IMR-90 (cell line): ENCODE measurements around the gene MDM1. TPM values are rescaled to one million over a fixed set of nuclear protein-coding genes. Genes with fewer than 3 reads are reported as not detected.

ENCODE experiments used
- ATAC-seq: fragments of 200-7000 bp; cut with Tn5 transposase; 2 replicates; pipeline ENCODE4 v1.9.1; 2020; ENCODE audit warnings: low read depth, mild to moderate bottlenecking, moderate library complexity
- BruUV-seq: library from RNA; stranded (reverse); fragments of 400-500 nt; replicated peaks from 2 replicates; lab custom pipeline; 2021; lab: Mats Ljungman, UMichigan
- CTCF ChIA-PET: fragments of 300-600 bp; formaldehyde crosslinking; extraction: SDS; loops from one replicate; lab custom pipeline; 2021; ENCODE audit warnings: antibody characterized with exemption; lab: Yijun Ruan, JAX
- POLR2A ChIA-PET: fragments of 300-600 bp; sonication (Branson Sonifier 250); formaldehyde crosslinking; loops from one replicate; lab custom pipeline; 2022; ENCODE audit warnings: antibody characterized with exemption; ENCODE audit not compliant: unreplicated experiment; lab: Charles Lee
- DNase-seq: peaks from one replicate; pipeline ENCODE4 v3.0.0; 2013
- H2AFZ ChIP-seq: replicated peaks from 2 replicates; pipeline ENCODE3; 2013; ENCODE audit warnings: low read length, mild to moderate bottlenecking; ENCODE audit not compliant: poor library complexity
- H2AK5ac ChIP-seq: 2 replicates; pipeline ENCODE4 v1.6.1; 2013; ENCODE audit warnings: low read depth, low read length, inconsistent platforms
- H2AK9ac ChIP-seq: replicated peaks from 2 replicates; pipeline ENCODE3; 2013; ENCODE audit warnings: mild to moderate bottlenecking, low read depth, low read length, moderate library complexity; ENCODE audit not compliant: poor library complexity
- H2BK120ac ChIP-seq: 2 replicates; pipeline ENCODE4 v1.6.1; 2013; ENCODE audit warnings: low read depth, low read length, inconsistent platforms
- H2BK15ac ChIP-seq: 3 replicates; pipeline ENCODE4 v1.6.1; 2013; ENCODE audit warnings: low read depth, low read length, inconsistent platforms
- H2BK20ac ChIP-seq: 2 replicates; pipeline ENCODE4 v1.6.1; 2013; ENCODE audit warnings: low read depth, mild to moderate bottlenecking, inconsistent platforms, low read length, moderate library complexity
- H2BK5ac ChIP-seq: 2 replicates; pipeline ENCODE4 v1.6.1; 2013; ENCODE audit warnings: mild to moderate bottlenecking, low read depth, low read length, inconsistent platforms; ENCODE audit not compliant: poor library complexity, severe bottlenecking
- H3K14ac ChIP-seq: replicated peaks from 2 replicates; pipeline ENCODE4 v1.6.1; 2013; ENCODE audit warnings: low read depth, low read length, inconsistent platforms
- H3K18ac ChIP-seq: 2 replicates; pipeline ENCODE4 v1.6.1; 2013; ENCODE audit warnings: low read depth, low read length, control low read depth
- H3K23ac ChIP-seq: 2 replicates; pipeline ENCODE4 v1.6.1; 2013; ENCODE audit warnings: low read depth, low read length, inconsistent platforms
- H3K27ac ChIP-seq: 2 replicates; pipeline ENCODE4 v1.5.1; 2013; ENCODE audit warnings: mild to moderate bottlenecking, control low read depth, low read length; ENCODE audit not compliant: insufficient read depth
- H3K27me3 ChIP-seq: 2 replicates; pipeline ENCODE4 v1.6.1; 2013; ENCODE audit warnings: low read length; ENCODE audit not compliant: control insufficient read depth, insufficient read depth
- H3K36me3 ChIP-seq: 2 replicates; pipeline ENCODE4 v1.6.1; 2013; ENCODE audit warnings: low read length, mixed read lengths; ENCODE audit not compliant: control insufficient read depth, insufficient read depth
- H3K4ac ChIP-seq: 2 replicates; pipeline ENCODE4 v1.6.1; 2013; ENCODE audit warnings: low read depth, low read length, inconsistent platforms
- H3K4me1 ChIP-seq: 2 replicates; pipeline ENCODE4 v1.6.1; 2013; ENCODE audit warnings: low read length, mixed read lengths; ENCODE audit not compliant: control insufficient read depth, insufficient read depth
- H3K4me2 ChIP-seq: 2 replicates; pipeline ENCODE4 v1.6.1; 2013; ENCODE audit warnings: low read depth, mild to moderate bottlenecking, control low read depth, low read length, moderate library complexity
- H3K4me3 ChIP-seq: 2 replicates; pipeline ENCODE4 v1.5.1; 2013; ENCODE audit warnings: low read depth, mild to moderate bottlenecking, control low read depth, low read length, moderate library complexity; ENCODE audit not compliant: insufficient read depth
- H3K56ac ChIP-seq: 2 replicates; pipeline ENCODE4 v1.6.1; 2013; ENCODE audit warnings: low read length, inconsistent platforms; ENCODE audit not compliant: insufficient read depth; ENCODE audit errors: extremely low read depth
- H3K79me1 ChIP-seq, 2 experiments: 2 replicates each; pipeline ENCODE4 v1.6.1; 2013; ENCODE audit warnings: low read length in 2 of 2, inconsistent platforms in 1 of 2, low read depth in 1 of 2
- H3K9ac ChIP-seq: 2 replicates; pipeline ENCODE4 v1.6.1; 2013; ENCODE audit warnings: low read depth, low read length, control low read depth
- H3K9me1 ChIP-seq: 2 replicates; pipeline ENCODE4 v1.6.1; 2013; ENCODE audit warnings: low read length, inconsistent platforms; ENCODE audit not compliant: insufficient read depth
- H3K9me3 ChIP-seq: 2 replicates; pipeline ENCODE4 v1.6.1; 2013; ENCODE audit warnings: low read length; ENCODE audit not compliant: control insufficient read depth, insufficient read depth
- H4K20me1 ChIP-seq: 2 replicates; pipeline ENCODE4 v1.6.1; 2013; ENCODE audit warnings: low read length, inconsistent platforms; ENCODE audit not compliant: insufficient read depth
- H4K5ac ChIP-seq: 2 replicates; pipeline ENCODE4 v1.6.1; 2013; ENCODE audit warnings: mild to moderate bottlenecking, low read depth, low read length, control low read depth
- H4K8ac ChIP-seq, 2 experiments: 2 replicates each; pipeline ENCODE4 v1.6.1; 2013; ENCODE audit warnings: low read depth in 2 of 2, low read length in 2 of 2, control low read depth in 1 of 2, inconsistent platforms in 1 of 2
- H4K91ac ChIP-seq: 2 replicates; pipeline ENCODE4 v1.6.1; 2013; ENCODE audit warnings: low read depth, low read length, inconsistent platforms; ENCODE audit not compliant: insufficient read depth
- BHLHE40 ChIP-seq: fragments of 150-350 bp; IDR thresholded peaks from 2 replicates; pipeline ENCODE4 v1.6.1; 2016; ENCODE audit warnings: mild to moderate bottlenecking, low read depth, low read length
- CEBPB ChIP-seq: IDR thresholded peaks from 2 replicates; pipeline ENCODE4 v1.6.1; 2012; ENCODE audit warnings: low read depth, low read length, improper control_type of control experiment
- CHD1 ChIP-seq: IDR thresholded peaks from 2 replicates; pipeline ENCODE4 v1.6.1; 2012; ENCODE audit warnings: low read depth, low read length, improper control_type of control experiment
- ELK1 ChIP-seq: fragments of 150-350 bp; IDR thresholded peaks from 2 replicates; pipeline ENCODE4 v1.6.1; 2016; ENCODE audit warnings: low read depth, mild to moderate bottlenecking, low read length, moderate library complexity, borderline replicate concordance
- FOS ChIP-seq: fragments of 150-350 bp; IDR thresholded peaks from 2 replicates; pipeline ENCODE4 v1.6.1; 2016; ENCODE audit warnings: low read depth, low read length
- MAZ ChIP-seq: IDR thresholded peaks from 2 replicates; pipeline ENCODE4 v1.6.1; 2012; ENCODE audit warnings: low read depth, mild to moderate bottlenecking, low read length, improper control_type of control experiment, moderate library complexity, borderline replicate concordance
- MXI1 ChIP-seq: IDR thresholded peaks from 2 replicates; pipeline ENCODE4 v1.6.1; 2012; ENCODE audit warnings: low read depth, mild to moderate bottlenecking, low read length, moderate library complexity, borderline replicate concordance
- POLR2A ChIP-seq: IDR thresholded peaks from 2 replicates; pipeline ENCODE4 v1.6.1; 2012; ENCODE audit warnings: mild to moderate bottlenecking, low read depth, low read length
- RAD21 ChIP-seq: IDR thresholded peaks from 2 replicates; pipeline ENCODE4 v1.6.1; 2012; ENCODE audit warnings: low read length, improper control_type of control experiment
- RCOR1 ChIP-seq: IDR thresholded peaks from 2 replicates; pipeline ENCODE4 v1.6.1; 2012; ENCODE audit warnings: mild to moderate bottlenecking, low read length, improper control_type of control experiment; ENCODE audit not compliant: insufficient replicate concordance
- RFX5 ChIP-seq: IDR thresholded peaks from 2 replicates; pipeline ENCODE4 v1.8.0; 2012; ENCODE audit warnings: low read depth, mild to moderate bottlenecking, low read length, moderate library complexity
- SMC3 ChIP-seq: fragments of 150-350 bp; IDR thresholded peaks from 2 replicates; pipeline ENCODE4 v1.6.1; 2016; ENCODE audit warnings: low read depth, mild to moderate bottlenecking, antibody characterized with exemption, low read length, moderate library complexity
- USF2 ChIP-seq: fragments of 150-350 bp; IDR thresholded peaks from 2 replicates; pipeline ENCODE4 v1.6.1; 2017; ENCODE audit warnings: mild to moderate bottlenecking, antibody characterized with exemption, low read length, low read depth
- WGBS, 2 experiments: methylation state at CpG; one replicate each; pipeline versions ENCODE4 v1.1.5 to v1.1.7; 2013; ENCODE audit warnings: missing lambda C conversion rate in 2 of 2; ENCODE audit not compliant: insufficient read length in 1 of 2; ENCODE audit errors: extremely low coverage in 2 of 2; 5-methylcytosine and 5-hydroxymethylcytosine counted together
- dilution Hi-C: fragments of 300-500 bp; cut with HindIII; formaldehyde crosslinking; loops from one replicate; pipeline ENCODE4 v1.14.3; 2018; ENCODE audit warnings: low sequenced_read_pairs; ENCODE audit not compliant: unreplicated experiment
- in situ Hi-C: fragments of 300-500 bp; cut with MboI; formaldehyde crosslinking; loops from 3 replicates; pipeline ENCODE4 v1.14.3; 2019; ENCODE audit warnings: low sequenced_read_pairs, inconsistent platforms, mixed read lengths
- intact Hi-C: fragments of 100-400 bp; cut with micrococcal nuclease; formaldehyde crosslinking; loops from 2 replicates; pipeline ENCODE4 v1.10.0; 2022
- polyA plus RNA-seq, 3 experiments: library from polyadenylated mRNA; depleted of rRNA; stranded (reverse); fragments of >200 nt; gene quantifications; 2 replicates each; pipeline ENCODE4 v1.2.3, GENCODE V29; 2012; ENCODE audit warnings: low replicate concordance in 1 of 3
- total RNA-seq: library from RNA; depleted of rRNA; stranded (reverse); fragments of >200 nt; gene quantifications from 2 replicates; pipeline ENCODE4 v1.2.3, GENCODE V29; 2012

MDM1 gene
- total and polyA plus RNA-seq, 2 of the 4 experiments (the other 2 are of a cell fraction), result 5.6 to 5.7 TPM

GRCh38 chr12:68292151-68292943, 39.8 kb downstream of the MDM1 start:
- H3K27ac ChIP-seq, result no peak overlapping the region
- DNase-seq, result no peak

More at GRCh38 chr12:68292151-68292943, 39.8 kb downstream of the MDM1 start:
- Histone ChIP-seq H3K4ac (no peak overlapping the region), H2BK120ac (no peak overlapping the region), H3K4me1 (no peaks in the 10 kb centered on the region), H3K27me3 (no peaks in the 10 kb centered on the region), H3K14ac (no peak overlapping the region), H3K4me2 (no peak overlapping the region), H3K56ac (no peak overlapping the region), H3K9ac (no peak overlapping the region), H2AFZ (no peak overlapping the region), H3K36me3 (no peaks in the 10 kb centered on the region), H3K18ac (no peak overlapping the region), H4K5ac (no peak overlapping the region), H3K23ac (no peak overlapping the region), H2BK5ac (no peak overlapping the region), H2BK20ac (no peak overlapping the region), H3K79me1 (no peaks in the 10 kb centered on the region), H4K8ac (no peak overlapping the region), H2AK5ac (no peak overlapping the region), H3K4me3 (no peak overlapping the region), H4K91ac (no peak overlapping the region), H3K9me1 (no peaks in the 10 kb centered on the region), H4K20me1 (no peaks in the 10 kb centered on the region), H2BK15ac (no peak overlapping the region), H3K9me3 (no peaks in the 10 kb centered on the region), H2AK9ac (no peak overlapping the region)
- ATAC-seq, result no peak
- in situ Hi-C loops, result no loop called here
- WGBS, 2 experiments, result no CpG with 5 or more reads among the region's 9 CpGs
- intact Hi-C loops, result no loop called here
- ChIA-PET POLR2A (no interaction called here), CTCF (interaction anchor here (0.5 to 1.0 kb wide), 2 partner anchors 69 to 431 kb away, joined by 3 read pairs; no protein-coding TSS in a partner anchor)
- no peak for TF ChIP-seq RFX5
- no peak for TF ChIP-seq SMC3
- TF ChIP-seq CHD1, result no peak
- TF ChIP-seq CEBPB, result no peak
- no peak for TF ChIP-seq MXI1
- no peak for TF ChIP-seq USF2
- no peak for TF ChIP-seq RCOR1
- TF ChIP-seq POLR2A, result no peak
- TF ChIP-seq RAD21, result no peak
- no peak for TF ChIP-seq BHLHE40
- TF ChIP-seq MAZ, result no peak
- no peak for TF ChIP-seq FOS
- TF ChIP-seq ELK1, result no peak
- dilution Hi-C loops, result no loop called here
- no TSS peak for BruUV-seq
